Measurements from ENCODE around the gene STK36.
A peak's percentile ranks its signal among the peaks of the same experiment; 100 is the strongest.

The STK36 gene

GRCh38 chr2:218662377-218662776, 9.5 kb upstream of the STK36 start:
- DNase-seq = no peak

- no peak for DNase-seq
These were observed 9.1 kb upstream of the STK36 start for GRCh38 chr2:218662827-218663226.

GRCh38 chr2:218663901-218664300, 8.0 kb upstream of the STK36 start:
- no peak for DNase-seq

GRCh38 chr2:218664653-218665052, 7.2 kb upstream of the STK36 start:
- no peak for DNase-seq

DNA sequence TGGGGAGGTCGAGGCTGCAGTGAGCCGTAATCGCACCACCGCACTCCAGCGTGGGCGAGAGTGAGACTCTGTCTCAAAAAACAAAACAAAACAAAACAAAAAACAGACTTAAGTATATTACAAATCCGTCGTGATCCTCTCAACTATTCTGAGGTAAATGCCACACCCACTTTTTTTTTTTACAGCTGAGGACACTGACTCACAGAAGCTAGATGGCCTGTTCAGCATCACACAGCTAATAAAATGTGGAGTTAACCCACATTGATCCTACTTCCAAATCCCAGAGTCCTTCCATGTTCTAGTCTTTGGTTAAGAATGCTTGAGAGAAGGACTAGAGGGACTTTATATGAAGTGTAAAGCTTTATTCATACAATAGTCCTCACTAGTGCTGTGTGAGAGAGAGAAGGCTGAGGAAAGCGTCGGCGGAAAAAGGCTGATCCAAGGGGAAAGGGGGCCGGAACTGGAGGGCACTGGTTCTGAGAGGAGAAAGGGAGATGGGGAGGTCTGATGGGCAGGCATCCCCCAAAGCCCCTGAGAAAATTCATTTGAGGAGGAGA, 711 bp upstream of the STK36 start:
- DNase-seq = peak; percentile 35

DNA sequence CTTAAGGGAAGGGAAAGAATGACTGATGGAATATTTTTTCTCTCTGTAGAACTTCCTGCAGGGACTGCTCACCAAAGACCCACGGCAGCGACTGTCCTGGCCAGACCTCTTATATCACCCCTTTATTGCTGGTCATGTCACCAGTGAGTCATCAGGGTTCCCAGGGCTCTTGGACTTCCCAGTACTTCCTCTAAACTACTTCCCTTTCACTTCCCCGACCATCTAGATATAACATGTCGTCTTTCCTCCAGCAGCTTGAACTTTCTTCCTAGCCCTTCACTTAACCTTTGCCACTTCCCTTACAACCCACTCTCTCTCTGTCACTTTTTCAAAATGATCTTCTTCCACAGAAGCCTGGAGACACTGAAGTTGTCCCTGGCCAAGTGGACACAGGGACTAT, 7.2 kb downstream of the STK36 start:
- DNase-seq = peak; percentile 42

DNA sequence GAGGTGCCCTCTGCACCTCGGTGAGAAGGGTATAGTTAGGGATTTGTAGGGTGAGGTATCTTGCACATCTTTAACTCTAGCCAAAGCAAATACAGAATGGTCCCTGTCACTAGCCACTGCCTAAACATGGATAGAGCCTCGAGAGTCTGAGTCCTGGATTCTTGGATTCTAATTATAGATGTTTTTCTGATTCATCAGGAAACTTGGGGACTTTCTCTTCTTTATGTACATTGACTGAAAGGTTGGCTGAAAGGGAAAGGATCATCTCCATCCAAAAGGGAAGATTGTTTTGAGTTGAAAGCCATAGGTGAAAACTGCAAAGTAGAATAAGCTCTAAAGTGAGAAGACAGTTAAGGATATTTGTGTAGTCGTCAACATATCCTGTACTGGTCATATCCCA, 8.2 kb downstream of the STK36 start:
- no peak for DNase-seq

DNA sequence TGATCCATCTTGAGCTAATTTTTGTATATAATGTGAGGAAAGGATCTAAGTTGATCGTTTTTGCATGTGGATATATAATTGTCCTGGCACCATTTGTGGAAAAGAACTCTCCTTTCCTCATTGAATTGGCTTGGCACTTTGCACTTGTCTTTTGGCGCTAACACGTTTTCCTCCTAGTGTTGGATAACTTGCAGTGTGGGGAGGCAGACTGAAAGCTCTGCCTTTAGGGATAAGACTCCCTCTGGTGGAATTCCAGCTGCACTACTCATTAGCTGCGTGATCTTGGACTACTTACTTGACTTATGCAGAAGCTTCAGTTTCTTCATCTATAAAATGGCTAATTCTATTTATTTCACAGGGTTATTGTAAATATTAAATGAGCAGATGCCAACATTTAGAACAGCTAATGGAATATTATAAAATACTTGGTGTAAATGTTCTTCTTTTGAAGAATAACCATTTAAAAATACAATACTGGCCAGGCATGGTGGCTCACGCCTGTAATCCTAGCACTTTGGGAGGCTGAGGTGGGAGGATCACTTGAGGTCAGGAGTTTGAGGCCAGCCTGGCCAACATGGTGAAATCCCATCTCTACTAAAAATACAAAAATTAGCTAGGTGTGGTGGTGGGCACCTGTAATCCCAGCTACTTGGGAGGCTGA, 15.6 kb downstream of the STK36 start:
- peak; percentile 87 for DNase-seq

- DNase-seq = no peak
These were observed 19.3 kb downstream of the STK36 start for GRCh38 chr2:218691234-218691633.

GRCh38 chr2:218694405-218695145, 22.7 kb downstream of the STK36 start:
- DNase-seq = no peak

- DNase-seq = no peak
These were observed 27.0 kb downstream of the STK36 start for GRCh38 chr2:218698885-218699284.

DNA sequence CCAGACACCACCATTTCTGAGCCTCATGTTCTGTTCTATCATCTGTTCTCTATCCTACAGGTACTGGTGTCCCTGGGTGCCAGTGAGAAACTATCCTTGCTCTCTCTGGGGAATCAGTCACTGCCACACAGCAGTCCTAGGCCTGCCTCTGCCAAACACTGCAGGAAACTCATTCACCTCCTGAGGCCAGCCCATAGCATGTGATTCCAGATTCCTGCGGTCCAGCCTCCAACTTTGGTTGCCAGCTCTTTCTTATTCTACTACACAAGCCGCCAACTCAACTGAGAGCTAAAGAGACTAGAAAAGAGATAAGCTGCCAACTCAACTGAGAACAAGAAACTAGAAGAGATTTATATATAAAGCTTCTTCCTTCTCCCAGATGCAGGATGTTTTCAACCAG, 29.9 kb downstream of the STK36 start:
- DNase-seq = no peak

DNA sequence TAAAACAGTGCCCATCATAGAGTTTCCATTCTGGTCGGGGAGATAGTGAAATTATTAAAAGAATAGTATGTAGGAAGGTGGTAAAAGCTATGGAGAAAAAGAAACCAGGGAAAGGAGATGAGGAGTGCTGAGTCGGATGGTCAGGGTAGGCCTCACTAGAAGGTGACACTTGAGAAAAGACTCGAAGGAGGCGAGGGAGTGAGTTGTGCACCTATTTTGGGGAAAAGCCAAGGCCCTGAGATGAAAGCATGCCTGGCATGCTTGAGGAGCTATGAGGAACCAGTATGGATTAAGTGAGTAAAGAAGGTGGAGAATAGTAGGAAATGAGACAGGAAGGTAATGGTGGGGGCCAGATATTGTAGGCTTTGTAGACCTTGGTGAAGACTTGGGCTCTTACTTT, 31.5 kb downstream of the STK36 start:
- DNase-seq = no peak

GRCh38 chr2:218708086-218708485, 36.2 kb downstream of the STK36 start:
- DNase-seq = no peak

- peak; percentile 6 for DNase-seq
These were observed 38.0 kb downstream of the STK36 start for GRCh38 chr2:218709908-218710307.

- DNase-seq = no peak
These were observed 38.4 kb downstream of the STK36 start for GRCh38 chr2:218710334-218710686.

DNA sequence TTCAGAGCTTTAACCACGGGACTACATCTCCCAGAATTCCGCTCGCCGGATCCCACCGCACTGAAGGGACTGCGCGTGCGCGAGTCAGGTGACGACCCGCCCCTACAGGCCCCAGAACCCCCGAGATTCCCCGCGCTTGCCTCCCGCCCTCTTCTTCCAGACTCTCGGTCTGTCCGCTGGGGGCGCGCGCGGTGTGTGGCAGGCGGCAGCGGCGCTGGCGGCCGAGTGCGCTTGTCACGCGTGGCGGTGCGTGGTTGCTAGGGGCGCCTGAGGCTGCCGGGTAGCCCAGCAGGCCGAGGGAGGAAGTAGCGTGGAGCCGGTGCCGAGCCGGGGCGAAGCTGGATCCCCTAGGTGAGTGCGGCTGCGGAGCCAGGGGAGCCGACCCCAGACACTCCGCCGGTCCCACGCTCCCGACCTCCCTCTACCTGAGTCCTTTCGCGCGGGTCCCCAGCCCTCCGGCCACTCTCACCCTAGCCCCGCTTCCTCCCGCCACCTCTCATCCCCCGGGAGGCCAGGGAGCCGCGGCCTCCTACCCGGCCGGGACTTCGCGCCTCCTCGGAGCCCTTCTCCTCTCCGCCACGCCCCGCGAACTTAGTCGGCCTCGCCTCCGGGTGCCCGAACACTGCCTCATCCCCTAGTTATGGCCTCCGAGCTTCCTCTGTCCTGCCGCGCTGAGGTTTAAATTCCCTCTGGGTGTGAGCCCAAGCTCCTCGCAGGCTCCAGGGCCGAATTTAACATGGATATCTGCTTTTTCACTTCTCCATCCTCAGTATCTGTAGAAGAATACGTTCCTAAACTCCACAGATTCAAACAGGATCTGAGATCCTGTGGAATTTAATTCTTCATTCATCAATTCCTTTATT, 39.0 kb downstream of the STK36 start, which contains the start of gene TTLL4:
TTLL4 (plus strand) TSS at position 149 of the 863 bp plus-strand sequence. CDS start 26,842 bp downstream, outside the sequence.
- DNase-seq = peak; percentile 98

- peak; percentile 33 for DNase-seq
These were observed 39.7 kb downstream of the STK36 start for GRCh38 chr2:218711550-218711929.

DNA sequence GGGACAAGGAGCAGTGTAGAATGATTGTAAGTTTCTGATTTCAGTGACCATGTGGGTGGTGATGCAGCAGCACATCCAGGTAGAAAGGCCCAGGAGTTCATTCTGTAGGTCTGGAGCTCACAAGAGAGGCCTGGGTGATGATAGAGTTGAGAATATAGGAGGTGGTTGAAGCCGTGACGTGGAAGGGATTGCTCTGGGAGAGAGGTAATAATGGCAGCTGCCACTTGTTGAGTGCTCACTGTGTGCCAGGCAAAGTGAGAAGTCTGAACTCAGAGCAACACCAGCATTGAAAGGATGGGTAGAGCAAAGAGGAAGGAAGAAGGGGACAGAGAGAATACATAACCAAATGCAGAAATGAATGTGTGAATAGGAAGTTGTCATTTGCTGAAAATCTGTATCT, 42.0 kb downstream of the STK36 start:
- no peak for DNase-seq

DNA sequence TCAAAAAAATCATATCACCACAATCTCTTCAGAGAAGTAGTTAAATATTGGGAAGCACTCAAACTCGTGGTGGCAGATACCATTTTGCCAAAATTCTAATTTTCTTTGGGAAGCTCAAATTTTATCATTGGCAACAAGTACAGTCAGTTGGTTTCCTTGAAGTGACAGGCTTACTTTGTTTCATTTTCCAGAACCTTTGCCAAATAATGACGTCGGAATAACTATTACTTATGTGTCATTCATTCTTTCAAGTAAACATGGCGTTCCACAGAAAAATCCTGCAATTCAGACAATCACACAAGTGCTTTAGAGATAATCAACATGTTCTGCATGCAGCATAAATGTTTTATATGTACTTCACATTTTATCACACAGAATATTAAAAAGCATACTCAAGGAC, 44.2 kb downstream of the STK36 start:
- DNase-seq = no peak

DNA sequence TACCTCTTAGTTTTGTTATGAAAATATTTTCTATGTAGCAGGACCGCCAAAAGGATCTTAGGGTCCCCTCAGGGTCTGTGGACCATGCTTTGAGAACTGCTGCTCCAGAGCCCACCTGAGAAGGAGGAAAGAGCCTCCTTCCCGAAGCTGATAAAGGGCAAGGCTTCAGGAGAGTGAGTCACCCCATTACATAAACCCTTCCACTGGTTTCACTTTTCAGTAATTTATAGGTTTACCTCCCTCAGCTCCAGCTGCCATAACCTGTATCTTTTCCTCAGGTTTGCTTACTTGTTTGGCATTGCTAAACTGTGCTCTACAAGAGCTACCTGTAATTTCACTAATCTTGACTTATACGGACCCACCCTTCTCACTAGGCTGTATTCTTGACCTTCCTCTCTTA, 45.4 kb downstream of the STK36 start:
- DNase-seq = peak; percentile 5

DNA sequence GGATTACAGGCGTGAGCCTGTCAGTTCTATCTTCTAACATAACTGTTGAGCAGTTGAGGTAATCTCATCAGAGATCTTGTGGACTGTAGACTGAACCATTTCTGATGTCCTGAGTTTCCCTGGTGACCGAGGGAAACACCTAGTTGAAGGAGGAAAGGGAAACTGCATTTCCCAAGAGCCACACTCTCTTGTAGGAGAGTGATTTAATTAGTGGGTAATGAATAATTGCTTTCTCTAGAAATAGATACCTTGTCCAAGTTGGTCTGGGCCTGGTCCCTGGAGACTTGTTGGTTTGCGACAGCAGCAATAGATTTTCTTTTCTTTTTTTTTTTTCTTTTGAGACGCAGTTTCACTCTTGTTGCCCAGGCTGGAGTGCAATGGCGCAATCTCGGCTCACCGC, 46.2 kb downstream of the STK36 start:
- no peak for DNase-seq

GRCh38 chr2:218719457-218719856, 47.6 kb downstream of the STK36 start:
- no peak for DNase-seq

All from OCI-M1 (cell line).